Measurements from ENCODE around the gene GAPDH.

DNA sequence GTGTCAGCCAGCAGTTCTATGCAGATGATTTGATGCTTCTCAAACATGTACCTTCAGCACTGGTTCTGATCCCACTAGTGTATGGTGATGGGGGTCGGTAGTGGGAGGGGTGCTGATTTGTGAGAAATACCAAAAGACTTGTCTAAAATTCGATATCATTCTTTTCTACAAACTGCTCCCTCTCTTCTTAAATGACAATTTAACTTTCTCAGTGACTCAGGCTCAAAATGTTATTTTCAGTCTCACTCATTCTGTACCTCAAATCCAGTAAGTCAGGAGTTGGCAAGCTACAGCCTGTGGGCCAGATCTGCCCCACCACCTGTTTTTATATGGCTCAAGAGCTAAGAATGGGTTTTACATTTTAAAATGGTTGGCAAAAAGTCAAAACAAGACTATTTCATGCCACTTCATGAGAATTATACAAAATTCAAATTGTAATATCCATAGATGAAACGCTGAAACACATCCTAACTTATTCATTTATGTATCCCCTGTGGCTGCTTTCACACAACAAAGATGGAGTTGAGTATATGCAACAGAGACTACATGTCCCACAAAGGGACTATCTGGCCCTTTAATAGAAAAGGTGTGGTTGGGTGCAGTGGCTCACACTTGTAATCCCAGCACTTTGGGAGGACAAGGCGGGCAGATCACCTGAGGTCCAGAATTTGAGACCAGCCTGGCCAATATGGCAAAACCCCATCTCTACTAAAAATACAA, 40.4 kb downstream of the GAPDH start:
- TF ChIP-seq, protein P1, sequence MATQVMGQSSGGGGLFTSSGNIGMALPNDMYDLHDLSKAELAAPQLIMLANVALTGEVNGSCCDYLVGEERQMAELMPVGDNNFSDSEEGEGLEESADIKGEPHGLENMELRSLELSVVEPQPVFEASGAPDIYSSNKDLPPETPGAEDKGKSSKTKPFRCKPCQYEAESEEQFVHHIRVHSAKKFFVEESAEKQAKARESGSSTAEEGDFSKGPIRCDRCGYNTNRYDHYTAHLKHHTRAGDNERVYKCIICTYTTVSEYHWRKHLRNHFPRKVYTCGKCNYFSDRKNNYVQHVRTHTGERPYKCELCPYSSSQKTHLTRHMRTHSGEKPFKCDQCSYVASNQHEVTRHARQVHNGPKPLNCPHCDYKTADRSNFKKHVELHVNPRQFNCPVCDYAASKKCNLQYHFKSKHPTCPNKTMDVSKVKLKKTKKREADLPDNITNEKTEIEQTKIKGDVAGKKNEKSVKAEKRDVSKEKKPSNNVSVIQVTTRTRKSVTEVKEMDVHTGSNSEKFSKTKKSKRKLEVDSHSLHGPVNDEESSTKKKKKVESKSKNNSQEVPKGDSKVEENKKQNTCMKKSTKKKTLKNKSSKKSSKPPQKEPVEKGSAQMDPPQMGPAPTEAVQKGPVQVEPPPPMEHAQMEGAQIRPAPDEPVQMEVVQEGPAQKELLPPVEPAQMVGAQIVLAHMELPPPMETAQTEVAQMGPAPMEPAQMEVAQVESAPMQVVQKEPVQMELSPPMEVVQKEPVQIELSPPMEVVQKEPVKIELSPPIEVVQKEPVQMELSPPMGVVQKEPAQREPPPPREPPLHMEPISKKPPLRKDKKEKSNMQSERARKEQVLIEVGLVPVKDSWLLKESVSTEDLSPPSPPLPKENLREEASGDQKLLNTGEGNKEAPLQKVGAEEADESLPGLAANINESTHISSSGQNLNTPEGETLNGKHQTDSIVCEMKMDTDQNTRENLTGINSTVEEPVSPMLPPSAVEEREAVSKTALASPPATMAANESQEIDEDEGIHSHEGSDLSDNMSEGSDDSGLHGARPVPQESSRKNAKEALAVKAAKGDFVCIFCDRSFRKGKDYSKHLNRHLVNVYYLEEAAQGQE (IDR thresholded peaks at IDR 0.05; ENCODE audit: low read depth, low read length) = no peak
- TF ChIP-seq, protein P2, sequence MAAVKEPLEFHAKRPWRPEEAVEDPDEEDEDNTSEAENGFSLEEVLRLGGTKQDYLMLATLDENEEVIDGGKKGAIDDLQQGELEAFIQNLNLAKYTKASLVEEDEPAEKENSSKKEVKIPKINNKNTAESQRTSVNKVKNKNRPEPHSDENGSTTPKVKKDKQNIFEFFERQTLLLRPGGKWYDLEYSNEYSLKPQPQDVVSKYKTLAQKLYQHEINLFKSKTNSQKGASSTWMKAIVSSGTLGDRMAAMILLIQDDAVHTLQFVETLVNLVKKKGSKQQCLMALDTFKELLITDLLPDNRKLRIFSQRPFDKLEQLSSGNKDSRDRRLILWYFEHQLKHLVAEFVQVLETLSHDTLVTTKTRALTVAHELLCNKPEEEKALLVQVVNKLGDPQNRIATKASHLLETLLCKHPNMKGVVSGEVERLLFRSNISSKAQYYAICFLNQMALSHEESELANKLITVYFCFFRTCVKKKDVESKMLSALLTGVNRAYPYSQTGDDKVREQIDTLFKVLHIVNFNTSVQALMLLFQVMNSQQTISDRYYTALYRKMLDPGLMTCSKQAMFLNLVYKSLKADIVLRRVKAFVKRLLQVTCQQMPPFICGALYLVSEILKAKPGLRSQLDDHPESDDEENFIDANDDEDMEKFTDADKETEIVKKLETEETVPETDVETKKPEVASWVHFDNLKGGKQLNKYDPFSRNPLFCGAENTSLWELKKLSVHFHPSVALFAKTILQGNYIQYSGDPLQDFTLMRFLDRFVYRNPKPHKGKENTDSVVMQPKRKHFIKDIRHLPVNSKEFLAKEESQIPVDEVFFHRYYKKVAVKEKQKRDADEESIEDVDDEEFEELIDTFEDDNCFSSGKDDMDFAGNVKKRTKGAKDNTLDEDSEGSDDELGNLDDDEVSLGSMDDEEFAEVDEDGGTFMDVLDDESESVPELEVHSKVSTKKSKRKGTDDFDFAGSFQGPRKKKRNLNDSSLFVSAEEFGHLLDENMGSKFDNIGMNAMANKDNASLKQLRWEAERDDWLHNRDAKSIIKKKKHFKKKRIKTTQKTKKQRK (IDR thresholded peaks at IDR 0.05; ENCODE audit: low read depth, low read length) = no peak
- TF ChIP-seq, protein P3, sequence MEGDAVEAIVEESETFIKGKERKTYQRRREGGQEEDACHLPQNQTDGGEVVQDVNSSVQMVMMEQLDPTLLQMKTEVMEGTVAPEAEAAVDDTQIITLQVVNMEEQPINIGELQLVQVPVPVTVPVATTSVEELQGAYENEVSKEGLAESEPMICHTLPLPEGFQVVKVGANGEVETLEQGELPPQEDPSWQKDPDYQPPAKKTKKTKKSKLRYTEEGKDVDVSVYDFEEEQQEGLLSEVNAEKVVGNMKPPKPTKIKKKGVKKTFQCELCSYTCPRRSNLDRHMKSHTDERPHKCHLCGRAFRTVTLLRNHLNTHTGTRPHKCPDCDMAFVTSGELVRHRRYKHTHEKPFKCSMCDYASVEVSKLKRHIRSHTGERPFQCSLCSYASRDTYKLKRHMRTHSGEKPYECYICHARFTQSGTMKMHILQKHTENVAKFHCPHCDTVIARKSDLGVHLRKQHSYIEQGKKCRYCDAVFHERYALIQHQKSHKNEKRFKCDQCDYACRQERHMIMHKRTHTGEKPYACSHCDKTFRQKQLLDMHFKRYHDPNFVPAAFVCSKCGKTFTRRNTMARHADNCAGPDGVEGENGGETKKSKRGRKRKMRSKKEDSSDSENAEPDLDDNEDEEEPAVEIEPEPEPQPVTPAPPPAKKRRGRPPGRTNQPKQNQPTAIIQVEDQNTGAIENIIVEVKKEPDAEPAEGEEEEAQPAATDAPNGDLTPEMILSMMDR (IDR thresholded peaks at IDR 0.05 in 2 of 3, conservative IDR thresholded peaks at IDR 0.05 in 1 of 3; ENCODE audit: control insufficient read depth in 2 of 3, extremely low read depth in 1 of 3, insufficient read depth in 1 of 3, low read depth in 3 of 3, low read length in 3 of 3) = no peak
- TF ChIP-seq, protein P4, sequence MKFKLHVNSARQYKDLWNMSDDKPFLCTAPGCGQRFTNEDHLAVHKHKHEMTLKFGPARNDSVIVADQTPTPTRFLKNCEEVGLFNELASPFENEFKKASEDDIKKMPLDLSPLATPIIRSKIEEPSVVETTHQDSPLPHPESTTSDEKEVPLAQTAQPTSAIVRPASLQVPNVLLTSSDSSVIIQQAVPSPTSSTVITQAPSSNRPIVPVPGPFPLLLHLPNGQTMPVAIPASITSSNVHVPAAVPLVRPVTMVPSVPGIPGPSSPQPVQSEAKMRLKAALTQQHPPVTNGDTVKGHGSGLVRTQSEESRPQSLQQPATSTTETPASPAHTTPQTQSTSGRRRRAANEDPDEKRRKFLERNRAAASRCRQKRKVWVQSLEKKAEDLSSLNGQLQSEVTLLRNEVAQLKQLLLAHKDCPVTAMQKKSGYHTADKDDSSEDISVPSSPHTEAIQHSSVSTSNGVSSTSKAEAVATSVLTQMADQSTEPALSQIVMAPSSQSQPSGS (IDR thresholded peaks at IDR 0.05; ENCODE audit: low read length) = no peak
- TF ChIP-seq ASH2L (IDR thresholded peaks at IDR 0.05; ENCODE audit: borderline replicate concordance, low read depth) (no peak), SMARCA5 (IDR thresholded peaks at IDR 0.05) (no peak), JUND (IDR thresholded peaks at IDR 0.05; ENCODE audit: low read depth, low read length) (no peak), MXI1 (IDR thresholded peaks at IDR 0.05; ENCODE audit: low read depth, low read length) (no peak), PML (IDR thresholded peaks at IDR 0.05; ENCODE audit: low read length) (no peak), TCF12 (IDR thresholded peaks at IDR 0.05; ENCODE audit: low read depth, low read length) (no peak), SRF (IDR thresholded peaks at IDR 0.05; ENCODE audit: low read depth in 2 of 2, low read length in 2 of 2) (no peak), BRCA1 (IDR thresholded peaks at IDR 0.05; ENCODE audit: low read depth, low read length) (no peak), MYB (IDR thresholded peaks at IDR 0.05; ENCODE audit: borderline replicate concordance, low read depth, low read length) (no peak)
